NCI-H1092 (cell line): Measurements from ENCODE around the gene FAM120B.

Experiments used
- DNase-seq: peaks from one replicate; lab custom pipeline; 2025; lab: John Stamatoyannopoulos, UW

Gene FAM120B

DNA sequence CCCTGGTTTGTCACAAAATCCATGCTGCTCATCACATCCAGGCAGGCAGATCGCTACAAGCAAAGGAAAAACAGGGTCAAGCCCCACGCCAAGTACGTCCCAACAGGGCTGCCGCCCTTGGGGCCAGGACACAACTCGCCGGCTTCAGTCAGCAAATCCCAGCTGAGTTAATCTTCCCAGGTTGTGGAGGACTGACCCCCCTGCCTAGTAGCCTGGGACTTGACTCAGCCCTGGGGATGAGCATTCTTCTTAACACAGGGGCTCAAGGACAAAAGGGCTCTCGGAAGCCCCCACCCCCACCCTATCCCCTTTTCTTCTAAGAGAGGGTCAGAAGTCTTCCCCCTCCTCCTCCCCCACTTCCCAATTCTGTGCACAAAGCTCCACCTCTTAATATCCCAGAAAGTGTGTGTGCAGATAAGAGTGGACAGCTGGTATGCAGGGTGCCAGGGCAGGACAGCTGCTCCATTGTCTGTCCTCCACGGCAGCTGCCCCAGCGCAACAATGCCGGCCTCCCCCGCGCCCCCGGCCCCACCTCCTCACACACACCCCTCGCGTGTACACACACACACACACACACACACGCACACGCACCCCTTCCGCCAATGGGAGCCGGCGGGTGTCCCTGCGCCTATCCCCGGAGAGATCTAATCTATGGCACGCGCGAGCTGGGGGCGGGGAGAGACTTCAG lies 20.2 kb upstream of the FAM120B start:
- DNase-seq = peak; percentile 68

DNA sequence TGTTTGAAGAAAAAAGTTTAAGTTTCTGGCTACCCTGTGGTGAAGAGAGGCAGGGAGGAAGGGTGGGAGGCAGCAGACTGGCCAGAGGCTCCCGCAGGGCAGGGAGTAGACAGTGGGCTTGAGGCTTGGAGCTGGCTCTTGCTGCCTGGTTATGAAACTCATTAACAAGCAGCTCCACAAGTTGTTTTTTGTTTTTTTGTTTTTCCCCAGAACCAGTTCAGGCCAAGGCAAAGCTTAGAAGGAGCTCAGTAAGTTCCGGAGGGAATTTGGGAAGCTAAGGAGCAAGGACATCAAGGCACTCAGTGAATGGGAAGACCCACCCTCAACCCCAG lies 19.7 kb upstream of the FAM120B start:
- no peak for DNase-seq

- DNase-seq = no peak
Measured at GRCh38 chr6:170287371-170287876, 19.1 kb upstream of the FAM120B start.

GRCh38 chr6:170288091-170288631 lies 18.4 kb upstream of the FAM120B start:
- DNase-seq = no peak

DNA sequence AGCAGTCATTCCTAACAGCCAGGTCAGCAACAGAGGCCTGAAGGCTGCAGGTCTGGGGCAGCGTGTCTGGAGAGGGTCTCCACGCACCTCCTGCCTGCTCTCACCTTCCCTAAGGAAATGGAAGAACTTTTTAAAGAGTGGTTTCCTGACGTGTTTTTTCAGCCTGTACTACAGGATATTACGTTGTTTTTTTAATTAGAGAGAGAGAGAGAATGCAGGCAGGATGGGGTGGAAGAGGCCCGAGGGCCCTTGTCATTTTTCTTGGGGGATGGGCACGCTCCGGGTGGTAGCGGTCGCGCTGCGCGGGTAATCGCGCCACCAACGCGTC lies 17.7 kb upstream of the FAM120B start:
- DNase-seq = no peak

DNA sequence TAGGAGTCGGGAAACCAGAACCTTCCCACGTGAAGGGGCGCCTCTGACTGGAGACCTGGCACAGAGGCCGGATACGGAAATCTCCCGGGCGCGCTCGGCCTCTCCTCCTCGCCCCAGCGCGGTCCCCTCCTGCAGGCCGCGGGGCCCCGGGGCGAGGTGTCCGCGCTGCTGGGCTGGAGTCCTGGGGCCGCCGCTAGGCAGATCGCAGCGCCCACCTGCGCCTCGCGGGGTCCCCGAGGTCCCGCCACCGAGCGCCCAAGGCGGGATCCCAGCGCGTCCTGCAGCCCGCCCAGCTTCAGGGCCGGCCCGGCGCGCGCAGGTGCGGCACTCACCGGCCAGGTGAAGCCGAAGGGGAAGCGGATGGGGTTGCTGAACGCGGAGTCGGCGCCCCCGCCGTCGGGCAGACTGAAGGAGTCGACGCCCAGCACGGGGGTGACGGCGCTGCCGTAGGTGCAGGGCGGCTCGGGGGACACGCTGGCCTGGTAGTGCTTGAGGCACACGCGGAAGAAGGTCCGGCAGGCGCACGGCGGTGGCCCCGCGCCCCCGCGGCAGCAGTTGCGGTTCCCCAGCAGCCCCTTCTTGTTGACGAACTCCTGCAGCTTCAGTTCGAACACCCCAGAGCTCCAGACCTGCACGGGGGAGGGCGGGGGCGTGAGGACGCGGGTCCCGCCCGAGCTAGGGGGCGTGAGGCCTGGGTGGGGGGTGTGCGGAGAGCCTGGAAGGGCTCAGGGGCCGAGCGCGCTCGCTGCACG lies 17.2 kb upstream of the FAM120B start:
- no peak for DNase-seq

DNA sequence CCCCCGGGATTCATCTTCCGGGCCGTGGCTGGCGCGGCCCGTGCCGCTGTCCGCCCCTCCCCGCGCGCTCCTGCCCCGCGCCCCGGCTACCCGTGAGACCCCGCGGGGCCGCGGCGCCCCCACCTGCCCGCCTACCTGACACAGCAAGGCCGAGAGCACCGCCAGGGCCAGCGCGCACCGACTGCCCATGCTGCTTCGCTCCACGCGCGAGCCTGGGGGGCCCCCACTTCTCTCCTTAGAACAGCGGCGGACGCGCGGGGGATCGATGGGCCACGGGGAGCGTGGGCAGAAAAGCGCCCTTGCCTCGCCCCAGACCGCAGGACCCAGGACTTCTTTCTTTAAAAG lies 16.6 kb upstream of the FAM120B start:
- no peak for DNase-seq

GRCh38 chr6:170290296-170291128 lies 16.0 kb upstream of the FAM120B start, which contains the start of gene DLL1:
Gene DLL1 (minus strand): TSS chr6:170291078. CDS start chr6:170290139, 939 bp downstream.
- peak; percentile 91 for DNase-seq

DNA sequence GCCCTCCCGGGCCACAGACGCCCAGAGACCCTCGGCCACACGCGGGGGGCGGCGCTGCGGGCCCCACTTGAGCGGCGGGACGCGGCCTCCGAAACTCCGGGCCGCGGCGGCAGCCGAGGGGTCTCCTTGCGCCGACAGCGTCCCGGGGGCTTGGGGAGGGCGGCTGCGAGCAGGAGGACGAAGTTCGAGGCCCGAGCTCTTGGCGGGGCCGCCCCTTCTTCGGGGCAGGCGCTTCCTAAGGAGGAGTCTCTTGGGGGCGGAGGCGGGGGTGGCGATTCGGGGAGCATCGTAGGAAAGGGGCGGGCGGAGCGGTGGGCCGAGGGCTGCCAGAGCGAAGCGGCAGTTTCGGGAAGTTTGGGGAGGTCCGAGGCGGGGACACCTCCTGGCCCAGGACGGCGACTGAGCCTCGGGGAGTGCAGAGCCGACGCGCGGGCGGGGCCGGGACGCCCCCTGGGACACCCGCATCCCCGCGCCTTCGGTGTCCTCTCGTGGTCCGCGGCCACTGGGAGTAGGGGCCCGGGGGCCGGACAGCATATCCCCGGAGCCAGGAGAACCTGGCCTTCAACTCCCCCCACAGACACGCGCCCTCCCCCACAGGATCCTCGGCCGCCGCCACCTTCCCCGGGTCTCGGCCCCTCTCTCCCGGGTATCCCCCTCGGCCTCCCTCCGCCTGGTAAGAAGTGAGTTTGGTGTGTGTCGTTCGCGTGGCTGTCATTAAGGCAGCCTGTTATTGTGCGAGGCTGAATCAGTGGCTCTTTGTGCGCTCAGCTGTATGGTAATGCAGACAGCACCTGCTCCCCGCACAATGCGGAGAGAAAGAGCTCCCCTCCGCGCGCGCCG lies 15.1 kb upstream of the FAM120B start:
- peak; percentile 95 for DNase-seq

- no peak for DNase-seq
Measured at GRCh38 chr6:170292111-170292406, 14.5 kb upstream of the FAM120B start.

- peak; percentile 36 for DNase-seq
Measured at GRCh38 chr6:170292407-170293158, 14.0 kb upstream of the FAM120B start.

DNA sequence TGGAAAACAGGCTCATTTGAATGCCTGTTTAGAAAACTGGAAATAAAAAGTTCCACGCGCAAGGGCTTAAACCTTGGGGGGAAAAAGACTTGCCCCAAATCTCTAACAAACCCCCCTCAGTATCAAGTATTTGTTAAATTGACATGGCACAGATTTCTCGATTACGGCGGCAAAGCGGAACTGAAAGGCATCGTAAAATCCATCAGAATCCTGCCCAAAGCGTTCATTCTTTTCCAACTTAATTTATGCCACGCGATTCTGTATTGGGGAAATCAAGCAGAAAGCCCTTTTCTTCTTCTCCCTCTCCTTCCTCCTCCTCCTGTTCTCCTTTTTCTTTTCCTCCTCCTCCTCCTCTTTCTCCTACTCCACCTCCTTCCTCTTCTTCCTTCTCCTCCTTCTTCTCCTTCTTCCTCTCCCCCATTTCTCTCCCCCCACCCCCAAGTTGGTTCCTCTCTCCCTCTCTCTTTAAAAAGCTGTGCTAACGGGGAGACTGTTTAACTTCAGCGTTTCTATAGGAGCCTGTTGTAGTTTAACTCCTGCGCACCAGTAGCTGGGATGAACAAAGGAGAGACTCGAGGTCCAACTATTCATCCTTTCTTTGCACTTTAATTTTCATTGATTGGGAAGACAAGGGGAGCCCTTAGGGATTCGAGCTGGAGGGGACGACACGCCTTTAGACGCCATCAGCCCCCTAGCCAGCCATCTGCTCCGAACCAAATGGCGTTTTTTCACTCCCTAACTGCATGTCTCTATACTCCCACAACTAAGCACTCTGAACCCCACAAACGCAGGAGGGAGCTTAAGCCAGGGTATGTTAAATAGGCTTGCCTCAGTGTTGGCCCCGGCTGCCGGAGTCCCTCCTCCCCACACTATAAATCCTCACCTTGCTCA lies 13.0 kb upstream of the FAM120B start:
- DNase-seq = no peak

- DNase-seq = no peak
Measured at GRCh38 chr6:170294298-170294730, 12.2 kb upstream of the FAM120B start.

DNA sequence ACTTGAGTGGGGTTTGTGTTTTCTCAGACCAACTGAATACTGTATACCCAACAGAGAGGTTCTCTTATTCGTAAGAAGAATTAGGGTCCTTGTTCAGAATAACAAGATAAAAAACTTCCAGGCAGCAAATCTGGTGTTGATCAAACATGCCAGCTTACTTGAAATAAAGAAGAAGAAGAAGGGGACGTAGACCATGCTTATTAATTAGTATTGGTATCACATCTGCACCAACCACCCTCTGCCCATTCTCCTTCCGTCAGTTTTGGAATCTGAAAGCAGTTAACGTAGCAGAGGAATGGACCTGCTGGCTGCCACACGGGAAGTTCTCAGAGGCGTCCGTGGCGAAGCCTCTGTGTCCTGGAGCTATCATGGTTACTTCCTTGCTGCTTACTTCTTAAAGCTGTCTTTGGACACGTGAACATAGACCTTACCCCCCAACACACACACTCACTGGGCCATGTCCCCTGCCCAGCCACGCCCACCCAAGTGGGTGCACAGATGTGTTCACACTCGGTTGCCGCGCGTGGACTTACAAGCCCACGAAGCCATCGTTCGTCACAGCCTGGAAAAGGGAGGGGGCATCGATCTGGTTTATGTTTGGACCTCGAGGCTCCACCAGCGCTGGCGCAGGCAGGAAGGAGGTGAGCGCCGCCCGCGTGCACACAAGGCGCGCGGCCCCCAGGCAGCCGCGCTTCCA lies 11.6 kb upstream of the FAM120B start:
- no peak for DNase-seq

- DNase-seq = peak; percentile 47
Measured at GRCh38 chr6:170295510-170296422, 10.8 kb upstream of the FAM120B start.

DNA sequence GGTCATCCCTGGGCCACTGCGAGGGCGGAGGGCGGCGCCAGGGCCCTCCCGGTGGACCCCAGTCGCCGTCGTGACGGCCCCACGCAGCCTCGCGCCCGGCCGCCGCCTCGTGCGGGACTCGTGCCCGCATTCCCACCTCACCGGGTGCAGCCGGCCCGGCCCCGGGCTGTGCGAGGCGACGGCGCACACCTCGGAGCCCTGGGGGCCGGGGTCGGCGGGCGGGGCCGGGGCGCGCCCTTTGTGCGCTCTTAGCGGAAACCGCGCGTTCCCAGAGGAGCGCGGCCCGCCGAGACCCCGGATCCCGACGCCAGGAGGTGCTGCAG lies 10.2 kb upstream of the FAM120B start:
- DNase-seq = no peak

DNA sequence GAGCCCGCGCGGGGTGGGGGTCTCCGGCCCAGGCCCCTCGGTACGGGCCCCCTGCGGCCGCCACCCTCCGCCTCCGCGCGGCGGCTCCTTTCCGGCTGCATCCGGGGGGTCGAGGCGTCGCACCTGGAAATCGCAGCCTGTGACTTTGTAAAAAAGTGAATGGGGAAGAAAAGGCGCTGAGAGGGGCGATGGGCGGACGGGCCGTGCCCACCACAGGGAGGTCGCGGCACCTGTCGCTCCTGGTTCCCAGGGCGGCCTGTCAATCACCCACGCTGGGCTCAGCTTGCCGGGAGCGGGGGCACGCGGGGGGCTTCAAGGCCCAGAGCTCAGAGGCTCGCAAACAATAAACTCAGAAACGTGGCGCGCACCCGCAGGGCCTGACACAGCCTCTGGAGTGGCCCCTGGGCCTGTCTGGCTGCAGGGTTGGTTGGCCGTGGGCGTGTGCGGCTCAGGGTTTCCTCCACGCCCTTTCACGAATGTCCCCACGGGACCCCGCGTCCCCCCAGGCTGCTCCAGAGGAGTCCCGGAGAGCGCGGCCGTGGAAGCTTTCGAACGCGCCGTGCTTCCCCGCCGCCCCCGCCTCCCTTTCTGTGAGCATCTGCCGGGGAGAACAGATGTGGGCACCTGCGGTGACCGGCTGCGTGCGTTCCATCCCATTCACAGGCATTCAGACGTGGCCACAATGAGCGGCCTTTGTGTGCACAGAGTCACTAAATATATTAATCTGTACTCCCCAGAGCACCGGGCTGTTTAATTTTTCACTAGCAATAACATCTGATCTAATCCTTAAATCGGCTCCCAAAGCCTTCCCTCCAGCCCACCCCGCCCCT lies 9.6 kb upstream of the FAM120B start:
- peak; percentile 52 for DNase-seq
